PC-3 (cell line): ENCODE data around the gene CFAP46. TPM values are rescaled to one million over a fixed set of nuclear protein-coding genes. Genes with fewer than 3 reads are reported as not detected.

Source experiments
- ATAC-seq: fragments of 200-7000 bp; cut with Tn5 transposase; 2 replicates; pipeline ENCODE4 v1.9.1; 2020; ENCODE audit warnings: mild to moderate bottlenecking, moderate library complexity
- BruUV-seq: library from RNA; stranded (reverse); fragments of 400-500 nt; replicated peaks from 2 replicates; lab custom pipeline; 2021; lab: Mats Ljungman, UMichigan
- CTCF ChIA-PET: fragments of 300-600 bp; sonication (Branson Sonifier 250); formaldehyde crosslinking; loops from one replicate; lab custom pipeline; 2022; ENCODE audit warnings: antibody characterized with exemption; lab: Charles Lee
- POLR2A ChIA-PET: fragments of 300-600 bp; sonication (Branson Sonifier 250); formaldehyde crosslinking; loops from one replicate; lab custom pipeline; 2022; ENCODE audit warnings: antibody characterized with exemption; ENCODE audit not compliant: unreplicated experiment; lab: Charles Lee
- DNase-seq: peaks from one replicate; pipeline ENCODE4 v3.0.0-alpha.2; 2015
- H2AFZ ChIP-seq: fragments of 300-600 bp; sonication (generic); 2 replicates; pipeline ENCODE4 v1.6.0; 2016; ENCODE audit warnings: antibody characterized with exemption, low read length
- H3F3A ChIP-seq: fragments of 300-600 bp; sonication (generic); one replicate; pipeline ENCODE4 v1.6.0; 2017; ENCODE audit warnings: antibody characterized with exemption, low read length, control low read depth, mild to moderate bottlenecking; ENCODE audit not compliant: unreplicated experiment
- H3K27ac ChIP-seq: fragments of 300-600 bp; sonication (generic); 2 replicates; pipeline ENCODE4 v1.5.1; 2016; ENCODE audit warnings: mild to moderate bottlenecking, low read length
- H3K27me3 ChIP-seq: fragments of 300-600 bp; sonication (generic); 2 replicates; pipeline ENCODE4 v1.6.1; 2016; ENCODE audit warnings: low read length, mixed read lengths
- H3K36me3 ChIP-seq: fragments of 300-600 bp; sonication (generic); 2 replicates; pipeline ENCODE4 v1.6.1; 2016; ENCODE audit warnings: low read depth, mixed run types, low read length, mixed read lengths
- H3K4me1 ChIP-seq: fragments of 300-600 bp; sonication (generic); 2 replicates; pipeline ENCODE4 v1.5.1; 2016; ENCODE audit warnings: low read length; ENCODE audit not compliant: insufficient read depth
- H3K4me2 ChIP-seq: fragments of 300-600 bp; sonication (generic); 2 replicates; pipeline ENCODE4 v1.6.0; 2016; ENCODE audit warnings: low read length
- H3K4me3 ChIP-seq: fragments of 300-600 bp; sonication (generic); 2 replicates; pipeline ENCODE4 v1.5.1; 2016; ENCODE audit warnings: mild to moderate bottlenecking, low read length, mixed read lengths
- H3K79me2 ChIP-seq: fragments of 300-600 bp; sonication (generic); 2 replicates; pipeline ENCODE4 v1.6.1; 2017; ENCODE audit warnings: low read length, mixed read lengths
- H3K9ac ChIP-seq: fragments of 300-600 bp; sonication (generic); 2 replicates; pipeline ENCODE4 v1.6.0; 2016; ENCODE audit warnings: mild to moderate bottlenecking, low read length
- H3K9me2 ChIP-seq: fragments of 300-600 bp; sonication (generic); replicated peaks from 2 replicates; pipeline ENCODE4 v1.6.1; 2016; ENCODE audit warnings: mixed run types, low read length, mixed read lengths
- H3K9me3 ChIP-seq: fragments of 300-600 bp; sonication (generic); 2 replicates; pipeline ENCODE4 v1.6.1; 2016; ENCODE audit warnings: low read length, mixed read lengths
- H4K20me1 ChIP-seq: fragments of 300-600 bp; sonication (generic); 2 replicates; pipeline ENCODE4 v1.6.1; 2016; ENCODE audit warnings: low read length, mixed read lengths
- EZH2 ChIP-seq: fragments of 300-600 bp; sonication (generic); IDR thresholded peaks from one replicate; pipeline ENCODE4 v1.6.1; 2017; ENCODE audit warnings: antibody characterized with exemption, mild to moderate bottlenecking, low read length; ENCODE audit not compliant: unreplicated experiment
- EZH2phosphoT487 ChIP-seq: fragments of 300-600 bp; sonication (generic); IDR thresholded peaks from 2 replicates; pipeline ENCODE4 v1.6.1; 2018; ENCODE audit warnings: mild to moderate bottlenecking, antibody characterized with exemption, low read length, borderline replicate concordance
- intact Hi-C: fragments of 100-400 bp; cut with micrococcal nuclease; formaldehyde crosslinking; loops from 2 replicates; pipeline ENCODE4 v1.9.0; 2023
- total RNA-seq: library from RNA; depleted of rRNA; stranded (reverse); fragments of >200 nt; gene quantifications from 2 replicates; pipeline ENCODE4 v1.2.3, GENCODE V29; 2014
- TF ChIP-seq, protein P1 (sequence below): fragments of 300-600 bp; sonication (generic); conservative IDR thresholded peaks from 2 replicates; pipeline ENCODE4 v1.5.1; 2017; ENCODE audit warnings: antibody characterized with exemption, low read depth, mild to moderate bottlenecking, low read length

The CFAP46 gene
- total RNA-seq, 1 experiment from 2014 or later: 0.04 TPM

DNA sequence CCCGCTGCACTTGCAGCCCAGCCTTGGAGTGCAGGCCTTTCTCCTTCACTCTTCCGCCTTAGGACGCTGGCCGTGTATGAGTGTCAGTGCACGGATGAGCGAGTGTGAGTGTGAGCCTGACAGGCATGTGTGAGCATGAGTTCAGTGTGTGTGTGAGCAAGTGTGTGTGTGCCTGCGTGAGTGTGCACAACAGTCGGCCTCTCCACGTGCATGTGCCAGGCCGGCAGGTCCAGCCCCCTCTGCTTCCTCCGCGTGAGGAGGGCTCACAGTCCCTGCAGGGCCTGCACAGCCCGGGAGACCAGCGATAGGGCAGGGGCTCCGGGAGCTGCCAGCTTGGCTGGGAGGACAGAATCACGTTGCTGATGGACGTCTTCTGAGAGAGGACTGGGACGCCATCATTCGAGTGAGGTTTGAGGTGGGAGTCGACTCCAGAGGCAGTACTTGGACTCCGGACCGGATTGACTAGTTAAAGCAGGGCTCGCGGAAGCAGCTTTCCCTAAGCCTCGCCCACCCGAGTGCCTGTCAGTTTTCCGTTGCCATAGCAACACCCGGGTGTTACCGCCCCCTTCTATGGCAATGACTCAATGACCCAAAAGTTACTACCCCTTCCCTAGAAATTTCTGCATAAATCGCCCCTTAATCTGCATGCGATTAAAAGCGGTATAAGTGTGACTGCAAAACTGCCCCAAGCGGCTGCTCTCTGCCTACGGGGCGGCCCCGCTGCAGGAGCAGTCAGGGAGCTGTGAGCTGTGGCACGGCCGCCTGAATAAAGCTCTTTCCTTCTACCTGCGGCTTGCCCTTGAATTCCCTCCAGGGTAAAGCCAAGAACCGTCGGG lies 19.6 kb upstream of the CFAP46 start:
- H3F3A ChIP-seq: no peaks in the 10 kb centered on the region
- ChIA-PET POLR2A (no interaction called here), CTCF (no interaction called here)
- no peak overlapping the region for H3K27ac ChIP-seq
- H3K4me3 ChIP-seq: peak overlapping the region; percentile 75
- BruUV-seq: no TSS peak
- H2AFZ ChIP-seq: peak overlapping the region; percentile 87
- DNase-seq (peak; percentile 69), ATAC-seq (peak; percentile 83)
- no peaks in the 10 kb centered on the region for H3K36me3 ChIP-seq
- H3K79me2 ChIP-seq: no peaks in the 10 kb centered on the region
- H4K20me1 ChIP-seq: no peaks in the 10 kb centered on the region
- H3K9ac ChIP-seq: no peak overlapping the region
- peaks cover 4% of the 10 kb centered on the region; the same call in 1 of the 2 replicates for H3K4me1 ChIP-seq
- no peaks in the 10 kb centered on the region for H3K9me3 ChIP-seq
- peak overlapping the region; percentile 93 for H3K4me2 ChIP-seq
- H3K9me2 ChIP-seq: no peaks in the 10 kb centered on the region
- TF ChIP-seq EZH2phosphoT487: no peak
- TF ChIP-seq, protein P1, sequence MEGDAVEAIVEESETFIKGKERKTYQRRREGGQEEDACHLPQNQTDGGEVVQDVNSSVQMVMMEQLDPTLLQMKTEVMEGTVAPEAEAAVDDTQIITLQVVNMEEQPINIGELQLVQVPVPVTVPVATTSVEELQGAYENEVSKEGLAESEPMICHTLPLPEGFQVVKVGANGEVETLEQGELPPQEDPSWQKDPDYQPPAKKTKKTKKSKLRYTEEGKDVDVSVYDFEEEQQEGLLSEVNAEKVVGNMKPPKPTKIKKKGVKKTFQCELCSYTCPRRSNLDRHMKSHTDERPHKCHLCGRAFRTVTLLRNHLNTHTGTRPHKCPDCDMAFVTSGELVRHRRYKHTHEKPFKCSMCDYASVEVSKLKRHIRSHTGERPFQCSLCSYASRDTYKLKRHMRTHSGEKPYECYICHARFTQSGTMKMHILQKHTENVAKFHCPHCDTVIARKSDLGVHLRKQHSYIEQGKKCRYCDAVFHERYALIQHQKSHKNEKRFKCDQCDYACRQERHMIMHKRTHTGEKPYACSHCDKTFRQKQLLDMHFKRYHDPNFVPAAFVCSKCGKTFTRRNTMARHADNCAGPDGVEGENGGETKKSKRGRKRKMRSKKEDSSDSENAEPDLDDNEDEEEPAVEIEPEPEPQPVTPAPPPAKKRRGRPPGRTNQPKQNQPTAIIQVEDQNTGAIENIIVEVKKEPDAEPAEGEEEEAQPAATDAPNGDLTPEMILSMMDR: no peak
- no peak for TF ChIP-seq EZH2
- H3K27me3 ChIP-seq: no peaks in the 10 kb centered on the region
- intact Hi-C loops: no loop called here

- ChIA-PET POLR2A (no interaction called here), CTCF (no interaction called here)
- Histone ChIP-seq H3K36me3 (no peaks in the 10 kb centered on the region), H2AFZ (no peak overlapping the region), H3K79me2 (no peaks in the 10 kb centered on the region), H4K20me1 (no peaks in the 10 kb centered on the region), H3K27ac (no peak overlapping the region), H3K4me2 (no peak overlapping the region), H3K9ac (no peak overlapping the region), H3K4me1 (peaks cover 4% of the 10 kb centered on the region; the same call in 1 of the 2 replicates), H3K9me2 (no peaks in the 10 kb centered on the region), H3K4me3 (no peak overlapping the region), H3F3A (no peaks in the 10 kb centered on the region), H3K9me3 (no peaks in the 10 kb centered on the region), H3K27me3 (no peaks in the 10 kb centered on the region)
- DNase-seq (no peak), ATAC-seq (no peak)
- TF ChIP-seq, protein P1: no peak
- TF ChIP-seq EZH2: no peak
- no peak for TF ChIP-seq EZH2phosphoT487
- no TSS peak for BruUV-seq
- intact Hi-C loops: no loop called here
Observed at GRCh38 chr10:132961420-132961786, 19.0 kb upstream of the CFAP46 start.
